ENCODE data around the gene TMEM200A. TPM values are rescaled to one million over a fixed set of nuclear protein-coding genes. Genes with fewer than 3 reads are reported as not detected.

TMEM200A gene
- total and polyA plus RNA-seq, 2 of the 8 experiments (the other 6 are each of a cell fraction or from before 2014, with no cell fraction given), result 6.2 to 13.9 TPM

GRCh38 chr6:130354322-130354721 is 11.5 kb upstream of the TMEM200A start (continued):
- TF ChIP-seq CHD7 (IDR thresholded peaks at IDR 0.05; ENCODE audit: insufficient replicate concordance, low read length) (no peak), ASH2L (IDR thresholded peaks at IDR 0.05; ENCODE audit: low read length) (no peak), SP4 (IDR thresholded peaks at IDR 0.05; ENCODE audit: low read length) (no peak), USF2 (IDR thresholded peaks at IDR 0.05; ENCODE audit: low read length) (no peak), YY1 (IDR thresholded peaks at IDR 0.05; ENCODE audit: low read depth, low read length) (no peak), BRCA1 (IDR thresholded peaks at IDR 0.05; ENCODE audit: low read depth, low read length) (no peak), CBX8 (IDR thresholded peaks at IDR 0.05; ENCODE audit: borderline replicate concordance, low read depth, low read length) (no peak), TCF12 (IDR thresholded peaks at IDR 0.05; ENCODE audit: low read depth, low read length) (no peak), SIN3A (conservative IDR thresholded peaks at IDR 0.05 in 1 of 2, IDR thresholded peaks at IDR 0.05 in 1 of 2; ENCODE audit: low read depth in 1 of 2, low read length in 2 of 2) (no peak), E2F6 (IDR thresholded peaks at IDR 0.05) (no peak), CHD2 (IDR thresholded peaks at IDR 0.05; ENCODE audit: low read length) (no peak)
